HG03432 (cell line): ENCODE measurements around the gene PLEKHG7.
"Not testable (repeated sequence)": the region's sequence is repeated elsewhere in the genome, so short reads cannot be mapped to it uniquely, and the experiment has no call there.

Experiments
- ATAC-seq: cut with Tn5 transposase; IDR thresholded peaks from one replicate; pipeline ENCODE4 v1.9.1; 2021; ENCODE audit warnings: mild to moderate bottlenecking, moderate library complexity; ENCODE audit not compliant: unreplicated experiment

PLEKHG7 gene

DNA sequence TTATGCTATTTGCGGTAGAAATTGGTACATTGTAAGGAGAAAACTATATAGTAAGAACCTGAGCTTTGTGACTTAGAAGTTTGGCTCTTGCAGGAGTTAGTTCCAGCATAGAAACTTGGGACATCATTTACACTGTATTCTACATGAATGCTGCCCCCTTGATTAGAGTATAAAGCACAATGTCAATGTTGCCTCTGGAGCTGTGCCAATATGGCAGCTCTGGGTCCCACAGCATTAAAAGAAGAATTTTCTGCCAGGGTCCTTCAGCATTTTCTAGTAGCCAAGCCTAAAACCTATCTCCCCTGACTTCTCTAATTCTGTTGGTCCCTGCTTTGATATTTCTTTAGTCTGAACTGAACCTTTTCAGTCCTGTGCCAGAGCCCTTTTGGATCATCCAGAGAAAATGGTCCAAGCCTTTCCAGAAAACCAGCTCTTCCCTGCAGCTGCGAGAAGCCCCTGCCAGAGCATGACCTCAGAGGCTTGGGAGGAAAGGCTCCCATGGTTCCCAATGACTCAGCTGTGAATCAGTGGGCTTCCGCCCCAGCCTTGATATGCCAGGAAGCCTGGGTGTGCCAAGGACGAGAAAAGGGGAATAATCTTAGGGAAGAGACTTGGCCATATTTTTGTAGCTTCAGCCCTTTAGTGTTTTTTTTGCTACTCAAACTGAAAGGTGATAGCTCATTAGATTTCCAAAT, 43.2 kb downstream of the PLEKHG7 start:
- no peak for ATAC-seq

DNA sequence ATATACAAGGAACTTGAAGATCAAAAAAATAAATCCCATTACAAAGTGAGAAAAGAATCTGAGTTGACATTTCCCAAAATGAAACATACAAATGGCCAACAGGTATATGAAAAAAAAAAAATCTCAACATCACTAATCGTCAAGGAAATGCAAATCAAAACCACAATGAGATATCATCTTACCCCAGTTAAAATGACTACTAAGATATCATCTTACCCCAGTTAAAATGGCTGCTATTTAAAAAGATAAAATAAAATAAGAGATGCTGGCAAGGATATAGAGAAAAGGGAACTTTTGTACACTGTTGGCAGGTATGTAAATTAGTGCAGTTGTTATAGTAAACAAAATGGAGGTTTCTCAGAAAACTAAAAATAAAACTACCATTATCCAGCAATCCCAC, 44.4 kb downstream of the PLEKHG7 start:
- ATAC-seq, result no peak

DNA sequence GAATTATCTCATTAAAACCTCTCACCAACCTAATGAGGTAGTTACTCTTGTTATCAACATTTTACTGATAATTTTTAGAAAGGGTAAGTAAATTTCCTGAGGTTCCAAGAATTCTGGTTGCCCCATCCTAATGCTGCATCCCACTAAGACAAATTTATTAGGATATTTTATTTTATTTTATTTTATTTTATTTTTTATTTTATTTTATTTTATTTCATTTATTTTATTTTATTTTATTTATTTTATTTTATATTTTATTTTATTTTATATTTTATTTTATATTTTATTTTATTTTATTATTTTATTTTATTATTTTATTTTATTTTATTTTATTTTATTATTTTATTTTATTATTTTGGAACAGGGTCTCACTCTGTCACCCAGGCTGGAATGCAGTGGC, 46.9 kb downstream of the PLEKHG7 start:
- ATAC-seq, result not testable (repeated sequence)

DNA sequence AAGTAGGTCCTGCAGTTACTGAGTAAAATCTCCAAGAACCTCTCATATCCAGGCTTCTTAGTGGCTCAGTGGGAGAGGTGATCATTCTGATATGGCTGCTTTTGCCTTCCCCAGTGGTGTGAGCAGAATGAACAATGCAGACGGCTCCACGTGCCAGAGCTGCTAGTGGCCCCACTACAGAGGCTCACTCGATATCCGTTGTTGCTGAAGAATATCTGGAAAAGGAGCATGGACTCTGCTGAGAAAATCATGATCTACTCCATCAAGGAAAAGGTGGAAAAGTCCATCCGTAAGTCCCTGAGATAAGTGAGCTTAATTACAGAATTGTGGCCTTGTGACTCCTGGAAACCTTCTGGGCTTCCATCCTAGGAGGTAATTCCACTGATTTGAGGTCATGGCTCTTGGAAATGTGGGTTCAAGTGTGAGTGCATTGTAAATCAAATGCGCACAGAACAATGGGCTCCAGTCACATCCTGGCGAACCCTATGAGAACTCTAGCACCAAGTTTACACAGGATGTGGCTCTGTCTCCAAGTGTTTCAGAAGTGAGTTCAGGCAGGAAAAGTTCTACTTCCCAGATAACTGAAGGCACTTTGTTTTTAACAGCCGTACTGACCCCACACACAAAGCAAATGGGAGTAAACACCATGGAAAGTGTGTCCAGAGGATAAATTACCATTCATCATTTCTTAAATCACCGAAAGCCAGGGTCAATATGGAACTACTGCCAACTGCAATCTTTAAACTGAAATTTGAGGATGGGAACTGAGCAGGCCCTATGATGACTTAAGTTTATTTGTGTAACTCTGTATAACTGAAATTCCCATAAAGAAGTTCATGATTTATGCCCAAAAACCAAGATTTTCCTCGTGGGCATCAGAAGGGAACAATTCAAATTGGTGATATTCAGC, 51.4 kb downstream of the PLEKHG7 start:
- no peak for ATAC-seq

DNA sequence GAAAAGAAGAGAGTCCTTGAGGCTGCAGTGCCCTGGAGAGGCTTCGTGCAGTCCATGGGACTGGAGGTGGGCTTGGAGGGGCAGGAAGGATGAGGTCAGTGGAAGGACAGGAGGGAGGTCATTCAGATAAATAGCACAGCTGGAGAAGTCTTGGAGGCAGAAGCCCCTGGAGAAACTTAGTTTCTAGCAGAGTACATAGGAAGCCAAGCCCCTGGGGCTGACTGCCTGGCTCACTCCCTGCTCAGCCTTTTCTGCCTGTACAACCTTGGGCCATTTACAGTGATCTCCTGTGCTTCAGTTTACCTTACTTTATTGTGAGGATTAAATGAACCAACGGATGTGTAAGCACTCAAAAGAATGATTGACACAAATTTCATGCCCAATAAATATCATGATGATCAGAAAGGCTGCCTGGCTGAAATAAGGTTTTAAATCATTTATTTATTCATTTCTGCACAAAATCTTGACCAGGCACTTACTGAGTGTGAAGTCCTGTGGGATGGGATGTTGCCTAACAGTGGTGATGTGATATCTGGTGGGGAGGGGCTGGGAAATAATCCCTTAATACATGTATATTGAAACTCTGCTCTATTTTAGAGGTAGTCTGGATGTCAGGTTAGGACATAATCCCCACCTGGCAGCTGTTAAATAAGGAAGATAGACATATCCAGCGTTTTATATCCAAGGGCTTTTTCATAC, 54.3 kb downstream of the PLEKHG7 start:
- ATAC-seq, result no peak

DNA sequence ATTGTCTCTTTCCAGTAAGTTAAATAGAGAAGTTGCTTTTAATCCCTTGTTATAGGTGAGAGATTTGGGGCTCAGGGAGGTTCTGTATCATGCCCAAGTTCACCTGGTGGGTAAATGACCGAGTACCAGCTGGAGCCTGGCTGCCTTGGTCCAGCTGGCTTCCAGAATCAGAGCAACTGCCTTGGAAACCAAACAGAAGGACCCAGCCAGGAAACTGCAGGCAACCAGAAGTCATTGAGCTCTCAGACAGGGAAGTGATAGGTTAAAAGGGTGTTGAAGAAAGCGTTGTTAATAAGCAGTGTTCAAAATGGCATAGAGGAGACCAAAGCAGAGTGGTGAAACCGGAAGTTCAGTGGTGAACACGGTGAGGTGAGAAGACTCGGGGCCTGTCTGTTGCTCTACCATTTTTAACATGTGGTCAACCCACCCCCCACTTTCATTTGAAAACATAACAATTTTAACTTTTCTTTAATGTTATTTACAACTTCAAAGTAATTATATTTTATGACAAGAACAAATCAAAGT, 54.9 kb downstream of the PLEKHG7 start:
- ATAC-seq, result no peak

DNA sequence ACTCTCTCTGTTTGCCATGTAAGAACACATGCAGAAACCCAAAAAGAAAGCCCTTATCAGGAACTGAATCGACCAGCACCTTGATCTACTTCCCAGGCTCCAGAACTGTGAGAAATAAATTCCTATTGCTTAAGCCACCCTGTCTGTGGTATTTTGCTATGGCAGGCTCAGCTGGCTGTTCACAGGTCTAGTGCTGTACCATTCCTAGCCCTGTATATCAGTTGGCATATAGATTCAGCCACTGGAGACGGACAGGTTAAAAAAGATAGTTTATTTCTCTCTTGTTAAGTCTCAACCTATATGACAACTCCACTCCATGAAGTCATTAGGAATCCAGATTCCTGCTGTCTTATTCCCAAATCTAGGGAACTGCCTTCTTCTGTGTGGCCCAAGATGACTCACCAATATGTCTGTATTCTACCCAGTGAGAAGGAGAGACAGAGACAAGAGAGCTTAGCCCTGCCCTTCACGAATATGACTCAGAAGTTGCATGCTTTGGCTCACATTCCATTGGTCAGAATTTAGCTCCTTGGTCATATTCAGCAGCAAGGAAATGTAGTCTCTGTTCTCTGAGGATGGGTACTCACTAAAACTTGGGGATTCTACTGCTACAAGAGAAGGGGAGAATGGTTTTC, 57.0 kb downstream of the PLEKHG7 start:
- ATAC-seq, result no peak

DNA sequence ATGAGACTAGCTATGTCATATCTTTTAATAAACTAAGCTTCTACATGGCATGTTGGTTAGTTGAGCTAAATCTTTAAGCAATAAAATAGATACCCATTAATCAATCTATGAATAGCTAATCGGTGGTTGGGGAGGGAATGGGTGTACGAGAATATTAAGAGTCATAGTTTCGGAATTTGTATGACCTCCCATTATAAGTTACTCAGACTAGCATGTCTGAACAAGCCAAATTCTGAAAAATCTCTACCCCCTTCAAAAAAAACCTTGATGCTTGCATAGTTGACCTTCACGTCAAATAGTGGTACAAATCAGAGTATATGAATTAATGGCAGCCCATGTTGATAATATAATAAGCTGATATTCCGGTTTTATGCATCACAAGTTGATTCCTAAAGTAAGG, 60.0 kb downstream of the PLEKHG7 start:
- ATAC-seq, result no peak

DNA sequence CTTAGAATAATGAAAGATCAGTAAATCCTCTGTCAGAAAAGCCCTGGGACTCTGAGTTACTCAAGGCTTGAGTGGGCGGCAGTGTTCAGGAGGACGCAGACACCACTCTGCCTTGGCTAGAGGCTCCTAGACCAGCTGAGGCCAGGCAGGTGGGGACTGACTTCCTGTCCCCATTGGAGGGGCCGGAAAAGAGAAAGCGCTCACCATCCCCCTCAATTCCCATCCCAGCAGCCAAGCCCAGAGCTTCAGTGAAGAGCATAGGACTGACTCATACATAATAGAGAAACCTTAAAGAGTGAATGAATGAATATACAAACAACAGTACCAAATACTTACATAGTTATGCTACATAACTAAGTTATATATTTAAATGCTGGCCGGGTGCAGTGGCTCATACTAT, 62.0 kb downstream of the PLEKHG7 start:
- ATAC-seq, result no peak

DNA sequence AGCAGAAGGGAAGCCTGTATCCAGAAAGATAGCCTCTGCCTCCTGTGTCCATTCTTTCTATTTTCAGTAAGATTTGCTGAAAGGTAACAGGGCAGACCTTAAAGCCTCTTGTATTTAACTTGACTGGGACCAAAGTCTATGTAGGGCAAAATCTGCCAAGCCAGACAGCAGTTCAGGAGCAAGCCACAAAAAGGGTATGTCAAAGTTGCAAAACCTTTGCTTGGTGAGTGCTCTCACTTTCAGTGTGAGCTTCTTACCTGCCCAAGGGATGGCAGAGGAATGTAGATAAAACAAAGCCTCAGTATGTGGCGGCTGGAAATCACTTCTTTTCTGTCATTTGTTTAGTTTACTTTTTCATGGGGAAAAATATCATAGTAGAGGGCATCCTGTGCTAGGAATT, 63.1 kb downstream of the PLEKHG7 start:
- no peak for ATAC-seq

DNA sequence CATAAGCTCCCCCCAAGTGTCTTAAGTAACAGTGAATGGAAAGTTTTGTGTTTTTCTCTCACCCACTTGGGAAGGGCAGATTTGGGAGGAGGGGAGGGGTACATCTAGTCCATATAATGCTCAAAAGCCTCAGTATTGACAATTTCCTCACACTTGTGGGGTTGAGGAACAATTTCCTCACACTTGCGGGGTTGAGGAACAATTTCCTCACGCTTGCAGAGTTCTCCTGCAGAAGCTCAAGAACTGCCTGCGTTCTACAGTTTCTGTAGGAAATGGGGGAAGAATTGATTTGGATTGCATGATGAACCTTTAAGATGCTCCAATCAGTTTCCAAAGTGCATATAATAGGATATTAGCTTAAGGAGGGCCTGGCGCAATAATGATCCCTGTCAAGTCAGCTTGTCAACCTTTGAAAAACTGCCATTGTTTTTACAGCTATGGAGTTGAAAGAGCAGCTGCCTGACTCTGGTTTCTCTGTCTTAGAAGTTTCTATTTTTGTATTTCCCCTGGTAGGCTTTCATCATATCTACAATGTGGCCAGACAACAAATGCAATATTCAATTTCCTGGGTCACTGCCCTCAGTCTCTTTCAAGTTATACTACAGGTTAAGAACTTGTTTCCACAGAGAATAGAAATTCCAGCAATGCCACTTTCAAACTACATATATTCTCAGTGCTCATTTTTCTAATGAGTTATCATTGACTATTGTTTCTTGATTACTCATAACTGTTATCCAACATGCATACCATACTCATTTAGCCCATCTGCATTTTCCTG, 66.5 kb downstream of the PLEKHG7 start:
- ATAC-seq, result peak; percentile 94

DNA sequence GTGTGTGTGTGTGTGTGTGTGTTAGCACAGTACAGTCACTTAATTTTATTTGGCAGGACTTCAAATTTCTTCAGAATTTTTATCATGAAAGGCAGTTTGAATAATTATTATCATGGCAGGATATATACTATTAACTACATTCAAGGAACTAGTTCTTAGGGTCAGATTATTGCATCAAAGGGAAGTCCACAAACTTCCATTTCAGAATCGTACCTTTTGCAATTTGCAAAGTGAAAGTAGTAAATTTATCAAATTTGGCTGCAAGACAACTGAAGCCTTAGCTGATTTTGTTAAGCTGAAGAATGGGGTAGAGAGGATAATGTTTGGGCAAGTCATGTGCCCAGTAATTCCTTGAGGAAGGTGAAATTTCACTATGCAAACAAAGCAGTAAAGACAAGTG, 68.2 kb downstream of the PLEKHG7 start:
- ATAC-seq, result no peak

DNA sequence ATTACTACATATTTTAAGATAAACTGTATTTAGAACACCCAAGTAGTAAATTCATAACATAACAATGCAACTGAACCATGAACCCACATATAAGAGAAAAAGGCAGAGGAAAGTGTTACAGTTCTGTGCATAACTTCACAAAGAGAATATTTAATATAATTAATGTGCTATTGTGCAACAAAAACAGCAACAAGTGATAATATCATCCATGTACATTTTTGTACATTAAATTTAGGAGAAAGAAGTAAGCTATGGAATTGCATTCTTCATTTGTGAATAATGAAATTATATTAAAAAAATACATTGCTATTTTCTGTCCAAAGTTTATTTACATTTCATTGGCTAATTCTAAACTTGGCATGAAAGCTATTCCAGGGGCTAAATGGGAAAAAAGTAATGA, 72.6 kb downstream of the PLEKHG7 start:
- ATAC-seq, result no peak

DNA sequence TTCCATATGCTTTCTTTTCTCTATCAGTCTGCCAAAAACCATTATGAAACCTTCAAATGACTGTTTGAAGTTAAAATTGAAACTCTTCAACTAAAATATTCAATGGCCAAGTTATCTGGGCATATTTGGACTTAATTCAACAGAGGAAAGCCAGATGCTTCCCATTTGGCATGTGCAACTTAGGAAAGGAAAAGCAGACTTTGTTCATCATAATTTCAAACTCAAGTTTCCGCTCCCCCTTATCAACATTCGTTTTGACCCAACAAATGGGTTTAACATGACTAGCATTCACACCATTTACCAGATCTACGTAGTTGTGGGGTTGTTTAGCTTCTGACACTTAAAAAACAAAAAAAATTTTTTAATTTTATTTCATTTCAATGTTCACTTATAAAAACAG, 75.7 kb downstream of the PLEKHG7 start:
- no peak for ATAC-seq

DNA sequence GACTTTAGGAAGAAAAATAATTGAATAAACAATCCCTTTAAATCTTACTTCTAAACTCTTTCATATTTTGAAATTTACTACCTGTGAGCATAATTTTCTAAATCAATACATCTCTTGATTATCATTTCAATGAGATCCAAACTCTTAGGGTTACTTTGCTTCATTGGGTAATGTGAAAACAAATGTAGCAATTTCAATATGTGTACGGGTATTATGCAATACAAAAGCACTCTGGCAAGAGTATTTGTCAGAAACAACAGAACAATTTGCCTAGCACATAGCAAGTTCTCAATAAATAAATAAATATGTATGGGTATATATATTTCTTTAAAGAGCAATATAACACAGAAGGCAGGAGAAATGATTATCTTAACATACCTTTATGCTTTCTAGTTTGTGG, 77.1 kb downstream of the PLEKHG7 start:
- no peak for ATAC-seq

DNA sequence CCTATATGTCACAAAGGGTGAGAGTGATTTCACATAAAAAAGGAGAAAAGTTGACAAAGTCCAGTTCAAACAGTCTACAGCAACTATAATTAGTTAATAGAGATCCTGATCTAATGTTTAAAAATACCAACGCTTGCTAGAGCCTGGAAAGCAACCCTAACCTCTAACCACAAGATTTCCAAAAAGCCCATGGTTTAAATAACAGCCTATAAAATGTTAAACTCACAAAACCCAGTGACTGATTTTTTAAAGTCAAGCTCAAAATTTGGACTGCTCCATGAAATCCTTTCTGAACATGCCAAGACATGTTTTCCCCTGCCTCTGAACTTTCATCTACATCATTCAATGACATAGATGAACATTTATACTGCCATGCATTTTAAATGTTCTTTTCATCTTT, 81.6 kb downstream of the PLEKHG7 start:
- ATAC-seq, result no peak

DNA sequence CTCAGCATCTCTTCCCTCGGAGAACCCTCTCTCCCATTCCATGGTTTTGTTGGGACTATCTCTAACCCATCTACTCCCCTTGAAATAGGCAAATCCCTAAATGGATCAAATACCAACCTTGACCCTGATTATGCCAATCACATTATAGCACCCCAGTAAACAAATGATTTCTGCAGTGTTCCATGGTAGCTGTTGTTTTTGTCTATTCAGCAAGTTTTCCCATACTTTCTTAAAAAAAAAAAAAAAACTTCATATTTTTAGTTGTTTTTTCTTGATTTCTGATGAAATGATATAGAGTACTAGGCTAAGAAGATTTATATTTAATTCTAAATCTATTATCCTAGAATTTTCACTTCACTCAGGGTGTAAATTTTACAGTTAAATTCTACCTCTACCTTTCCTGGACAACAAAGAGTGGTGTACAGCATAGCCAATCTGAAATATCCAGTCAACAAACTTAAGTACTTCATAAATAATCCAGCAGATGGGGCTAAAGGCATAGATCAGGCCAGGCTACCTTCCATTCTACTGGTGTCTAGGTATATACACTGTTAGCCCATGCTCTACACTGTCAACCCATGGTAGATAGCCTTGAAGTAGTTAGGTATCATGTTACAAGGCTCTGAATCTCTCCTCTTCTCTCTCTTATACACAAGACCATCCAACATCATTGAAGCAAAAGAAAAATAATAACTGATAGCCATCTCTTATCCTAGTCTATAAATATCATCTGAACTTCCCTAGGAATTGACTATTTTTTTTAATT, 82.2 kb downstream of the PLEKHG7 start:
- ATAC-seq, result peak; percentile 98

DNA sequence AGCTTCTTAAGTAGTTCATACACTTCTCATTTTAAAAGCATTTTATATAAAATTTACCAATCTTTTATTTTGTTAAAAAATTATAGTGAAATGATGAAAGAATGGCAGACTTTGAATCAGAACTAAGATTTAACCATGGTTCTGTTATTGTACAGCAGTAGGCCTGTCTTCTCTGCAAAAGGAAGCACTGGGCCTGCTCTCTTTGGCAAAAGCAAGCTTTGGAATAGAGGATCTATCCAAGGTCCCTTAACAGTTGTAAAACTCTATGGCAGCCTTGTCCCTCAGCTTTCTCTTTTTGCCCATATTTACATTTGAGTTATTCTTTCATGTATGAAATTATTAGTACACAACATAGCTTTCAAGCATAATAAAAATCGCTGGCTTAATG, 82.8 kb downstream of the PLEKHG7 start:
- no peak for ATAC-seq

DNA sequence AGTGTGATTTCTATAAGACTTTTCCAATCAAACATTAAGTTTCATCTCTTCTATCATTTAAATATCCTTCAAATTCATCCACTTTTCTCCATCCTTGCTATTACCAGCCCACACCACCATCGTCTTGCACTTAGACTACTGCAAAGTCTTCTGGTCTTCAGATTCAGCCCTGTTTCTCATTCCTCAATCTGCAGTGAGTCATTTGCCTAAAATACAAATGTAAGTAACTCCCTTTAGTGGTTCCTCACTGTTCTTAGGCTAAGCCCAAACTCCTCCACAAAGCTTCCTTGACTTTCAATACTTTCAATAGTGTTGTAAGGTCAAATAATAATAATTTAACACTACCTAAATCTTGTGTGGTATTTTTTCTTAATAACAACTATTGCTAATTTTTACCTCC, 83.3 kb downstream of the PLEKHG7 start:
- no peak for ATAC-seq

DNA sequence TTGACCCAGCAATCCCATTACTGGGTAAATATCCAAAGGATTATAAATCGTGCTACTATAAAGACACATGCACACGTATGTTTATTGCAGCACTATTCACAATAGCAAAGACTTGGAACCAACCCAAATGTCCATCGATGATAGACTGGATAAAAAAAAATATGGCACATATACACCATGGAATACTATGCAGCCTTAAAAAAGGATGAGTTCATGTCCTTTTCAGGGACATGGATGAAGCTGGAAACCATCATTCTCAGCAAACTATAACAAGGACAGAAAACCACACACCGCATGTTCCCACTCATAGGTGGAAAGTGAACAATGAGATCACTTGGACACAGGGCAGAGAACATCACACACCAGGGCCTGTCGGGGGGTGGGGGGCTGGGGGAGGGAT, 91.6 kb downstream of the PLEKHG7 start:
- ATAC-seq, result not testable (repeated sequence)
